HepG2 (cell line): Measurements from ENCODE around the gene OSBPL3. TPM values are rescaled to one million over a fixed set of nuclear protein-coding genes. Genes with fewer than 3 reads are reported as not detected.

Source experiments
- ATAC-seq: fragments of 200-7000 bp; cut with Tn5 transposase; 3 replicates; pipeline ENCODE4 v1.9.1; 2020; ENCODE audit warnings: mild to moderate bottlenecking, moderate library complexity
- BruUV-seq: library from RNA; stranded (reverse); fragments of 400-500 nt; replicated peaks from 2 replicates; lab custom pipeline; 2021; lab: Mats Ljungman, UMichigan
- CTCF ChIA-PET: fragments of 300-600 bp; formaldehyde crosslinking; extraction: SDS; loops from one replicate; lab custom pipeline; 2021; ENCODE audit warnings: low total read pairs, inconsistent platforms, low intra/inter-chr PET ratio; lab: Yijun Ruan, JAX
- POLR2A ChIA-PET: fragments of 350-600 bp; sonication (Branson Sonifier 250); formaldehyde crosslinking; loops from one replicate; lab custom pipeline; 2020; ENCODE audit warnings: antibody characterized with exemption, inconsistent platforms; lab: Yijun Ruan, JAX
- DNase-seq: peaks from one replicate; pipeline ENCODE4 v3.0.0-alpha.2; 2015; ENCODE audit warnings: low spot score
- FAIRE-seq: peaks from 3 replicates; lab custom pipeline; 2011; peaks lifted over from hg19 to GRCh38; lab: Jason Lieb, UNC
- H2AFZ ChIP-seq: one replicate; pipeline ENCODE4 v1.6.1; 2011; ENCODE audit warnings: low read length, inconsistent platforms
- H3K27ac ChIP-seq: fragments of 300-600 bp; 3 replicates; pipeline ENCODE4 v1.8.0; 2011; ENCODE audit warnings: mixed run types, mild to moderate bottlenecking, mixed read lengths, low read length, inconsistent platforms; ENCODE audit not compliant: insufficient read depth; ENCODE audit errors: extremely low read length
- H3K27me3 ChIP-seq, 2 experiments: fragments of 200-600 bp in 1 of 2; 2 replicates in 1 of 2; 3 replicates in 1 of 2; pipeline versions ENCODE4 v1.6.0 to v1.8.0; 2011; ENCODE audit warnings: low read length in 2 of 2, mild to moderate bottlenecking in 2 of 2, moderate library complexity in 2 of 2, inconsistent platforms in 1 of 2; ENCODE audit not compliant: insufficient read depth in 2 of 2, control insufficient read depth in 1 of 2
- H3K36me3 ChIP-seq, 2 experiments: fragments of 200-600 bp in 1 of 2; replicated peaks in 1 of 2; 2 replicates in 1 of 2; 3 replicates in 1 of 2; pipeline versions ENCODE4 v1.5.1 to v1.8.0; 2011; ENCODE audit warnings: low read length in 2 of 2, inconsistent platforms in 1 of 2; ENCODE audit not compliant: insufficient read depth in 2 of 2, control insufficient read depth in 1 of 2
- H3K4me1 ChIP-seq: 2 replicates; pipeline ENCODE4 v1.5.1; 2012; ENCODE audit warnings: low read length, inconsistent platforms; ENCODE audit not compliant: insufficient read depth
- H3K4me2 ChIP-seq: 2 replicates; pipeline ENCODE4 v1.6.0; 2011; ENCODE audit warnings: low read depth, low read length, inconsistent platforms
- H3K4me3 ChIP-seq, 3 experiments: fragments of 200-600 bp in 1 of 3; sonication (generic), shearing (Covaris generic) in 1 of 3; replicated peaks in 1 of 3; 2 replicates each; pipeline ENCODE4 v1.5.1; 2011 to 2016; ENCODE audit warnings: low read length in 3 of 3, inconsistent platforms in 2 of 3, low read depth in 2 of 3, mild to moderate bottlenecking in 2 of 3, control low read depth in 1 of 3, mixed read lengths in 1 of 3; ENCODE audit not compliant: insufficient read depth in 1 of 3
- H3K79me2 ChIP-seq: one replicate; pipeline ENCODE4 v1.6.1; 2011; ENCODE audit warnings: low read length, inconsistent platforms; ENCODE audit not compliant: insufficient read depth
- H3K9ac ChIP-seq: 2 replicates; pipeline ENCODE4 v1.6.0; 2011; ENCODE audit warnings: mild to moderate bottlenecking, low read depth, low read length, inconsistent platforms; ENCODE audit not compliant: insufficient read depth
- H3K9me3 ChIP-seq: 2 replicates; pipeline ENCODE4 v1.5.1; 2012; ENCODE audit warnings: mild to moderate bottlenecking, low read length
- H4K20me1 ChIP-seq: 2 replicates; pipeline ENCODE4 v1.6.0; 2011; ENCODE audit warnings: inconsistent platforms, mild to moderate bottlenecking, low read length, moderate library complexity; ENCODE audit not compliant: insufficient read depth
- ARID5B ChIP-seq: IDR thresholded peaks from 2 replicates; pipeline ENCODE4 v1.4.0; 2020; ENCODE audit warnings: mild to moderate bottlenecking, missing genetic modification reagents
- HDAC2 ChIP-seq: sonication (generic); formaldehyde crosslinking; IDR thresholded peaks from 2 replicates; pipeline ENCODE4 v1.4.0; 2020; ENCODE audit warnings: missing genetic modification reagents
- MAX ChIP-seq: IDR thresholded peaks from 2 replicates; pipeline ENCODE4 v1.6.1; 2012; ENCODE audit warnings: inconsistent platforms
- SALL1 ChIP-seq: sonication (generic); formaldehyde crosslinking; IDR thresholded peaks from 2 replicates; pipeline ENCODE4 v1.8.0; 2022; ENCODE audit warnings: mild to moderate bottlenecking, missing genetic modification reagents
- SAP130 ChIP-seq: IDR thresholded peaks from 2 replicates; pipeline ENCODE4 v1.6.1; 2016; ENCODE audit warnings: low read depth
- THAP11 ChIP-seq: IDR thresholded peaks from 2 replicates; pipeline ENCODE4 v1.6.1; 2016; ENCODE audit warnings: missing biosample characterization, missing genetic modification reagents
- TSC22D2 ChIP-seq: sonication (generic); formaldehyde crosslinking; IDR thresholded peaks from 2 replicates; pipeline ENCODE4 v1.5.1; 2020; ENCODE audit warnings: missing genetic modification reagents, mild to moderate bottlenecking, borderline replicate concordance
- XRCC5 ChIP-seq: fragments of 200-400 bp; formaldehyde crosslinking; optimal IDR thresholded peaks from 2 replicates; pipeline ENCODE3; 2017; ENCODE audit warnings: mild to moderate bottlenecking, low read length
- YEATS4 ChIP-seq: sonication (generic); formaldehyde crosslinking; IDR thresholded peaks from 2 replicates; pipeline ENCODE4 v1.4.0; 2020; ENCODE audit warnings: missing genetic modification reagents, borderline replicate concordance
- ZMAT3 ChIP-seq: sonication (generic); formaldehyde crosslinking; conservative IDR thresholded peaks from 2 replicates; pipeline ENCODE4 v1.7.0; 2021; ENCODE audit warnings: missing genetic modification reagents
- ZNF503 ChIP-seq: sonication (generic); formaldehyde crosslinking; IDR thresholded peaks from 2 replicates; pipeline ENCODE4 v1.4.0; 2020; ENCODE audit warnings: missing genetic modification reagents
- ZNF574 ChIP-seq: sonication (generic); formaldehyde crosslinking; IDR thresholded peaks from 2 replicates; pipeline ENCODE4 v1.4.0; 2020; ENCODE audit warnings: missing genetic modification reagents
- WGBS: methylation state at CpG from one replicate; pipeline ENCODE4 v1.1.6; 2017; ENCODE audit warnings: low lambda C conversion rate; 5-methylcytosine and 5-hydroxymethylcytosine counted together
- in situ Hi-C: cut with HindIII; loops from 2 replicates; pipeline ENCODE4 v1.10.0; 2017; ENCODE audit warnings: low pct_unique_long_range_greater_than_20kb; ENCODE audit not compliant: extremely low pct_ligation_motif_present
- intact Hi-C: fragments of 100-400 bp; cut with micrococcal nuclease; formaldehyde crosslinking; loops from one replicate; pipeline ENCODE4 v1.10.0; 2022; ENCODE audit not compliant: unreplicated experiment
- polyA plus RNA-seq, 8 experiments: library from polyadenylated mRNA; depleted of rRNA in 3 of 8; stranded (reverse) in 7 of 8; unstranded in 1 of 8; fragments of >200 nt; fragmentation: Illumina TruSeq in 4 of 8; extraction: Trizol in 4 of 8; gene quantifications; 2 replicates each; pipeline versions ENCODE4 v1.2.1 to v1.2.3, GENCODE V29; 2011 to 2016; ENCODE audit warnings: low read depth in 4 of 8, missing spikeins in 1 of 8, mixed read lengths in 1 of 8; ENCODE audit not compliant: insufficient read depth in 1 of 8
- total RNA-seq, 5 experiments: library from RNA; depleted of rRNA; stranded (reverse); fragments of >200 nt; fragmentation: Illumina TruSeq; extraction: Trizol; gene quantifications; 2 replicates each; pipeline ENCODE4 v1.2.3, GENCODE V29; 2016; ENCODE audit warnings: low read depth in 1 of 5

OSBPL3 gene
- total and polyA plus RNA-seq, 2 of the 13 experiments (the other 11 are each of a cell fraction or from before 2014, with no cell fraction given), result 8.8 to 28.9 TPM

- TF ChIP-seq ZNF503 (no peak), ARID5B (CRISPR knock-in tag) (no peak), ZMAT3 (CRISPR knock-in tag) (no peak)
Observed at GRCh38 chr7:24820730-24821044, 159.3 kb downstream of the OSBPL3 start (continued).

GRCh38 chr7:24819916-24820689 lies 159.9 kb downstream of the OSBPL3 start:
- peak; percentile 94 for ATAC-seq
- intact Hi-C loops (loop anchor here (1.0 kb wide), 5 partner anchors 38 to 250 kb away; partner anchors contain the start of gene OSBPL3), in situ Hi-C loops (loop anchor here (5.0 kb wide), 3 partner anchors 62 to 272 kb away; partner anchors contain the start of gene OSBPL3)
- no peak overlapping the region for H3K4me3 ChIP-seq
- peak overlapping the region; percentile 42 for H3K4me2 ChIP-seq
- H3K4me1 ChIP-seq, result peaks cover 23% of the 10 kb centered on the region
- no TSS peak for BruUV-seq
- no peak overlapping the region for H3K27ac ChIP-seq
- peaks cover 2 to 35% of the 10 kb centered on the region in 2 experiments; a peak in 3 of 5 replicates for H3K36me3 ChIP-seq
- whole genome bisulfite sequencing, result 46% methylated on average over 11 of the region's 11 CpGs
- peak; percentile 74 for DNase-seq
- H3K79me2 ChIP-seq, result peaks cover 2% of the 10 kb centered on the region
- no peak overlapping the region for H3K9ac ChIP-seq
- H2AFZ ChIP-seq, result no peak overlapping the region
- CTCF ChIA-PET, result interaction anchor here (0.7 to 4.0 kb wide), 9 partner anchors 23 to 278 kb away, joined by 3 to 26 read pairs (median 7); no protein-coding TSS in a partner anchor
- POLR2A ChIA-PET, result interaction anchor here (1.3 kb wide), 1 partner anchor 159 kb away, joined by 6 read pairs; no protein-coding TSS in a partner anchor
- FAIRE-seq, result peak; percentile 95
- no peaks in the 10 kb centered on the region for H3K9me3 ChIP-seq
- H3K27me3 ChIP-seq, result no peaks in the 10 kb centered on the region
- H4K20me1 ChIP-seq, result no peaks in the 10 kb centered on the region
- TF ChIP-seq THAP11 (CRISPR knock-in tag), result peak; percentile 22; the same call in 1 of the 2 replicates
- peak; percentile 26; the same call in 1 of the 2 replicates for TF ChIP-seq SAP130 (CRISPR knock-in tag)
- TF ChIP-seq HDAC2 (CRISPR knock-in tag), result 0 out of 2 replicates have a peak, but pooled peaks have one; percentile 20
- peak; percentile 21; the same call in 1 of the 2 replicates for TF ChIP-seq ZNF574 (CRISPR knock-in tag)
- 0 out of 2 replicates have a peak, but pooled peaks have one; percentile 16 for TF ChIP-seq MAX
- TF ChIP-seq TSC22D2 (CRISPR knock-in tag), result 0 out of 2 replicates have a peak, but pooled peaks have one; percentile 39
- TF ChIP-seq XRCC5, result peak; percentile 20
- 0 out of 2 replicates have a peak, but pooled peaks have one; percentile 37 for TF ChIP-seq YEATS4 (CRISPR knock-in tag)
- TF ChIP-seq SALL1 (CRISPR knock-in tag), result peak; percentile 49; the same call in 1 of the 2 replicates
